HG03575 (cell line): ENCODE results near the gene RETSAT.
"Not testable (repeated sequence)": the region's sequence is repeated elsewhere in the genome, so short reads cannot be mapped to it uniquely, and the experiment has no call there.

Experiments
- ATAC-seq: cut with Tn5 transposase; IDR thresholded peaks from one replicate; pipeline ENCODE4 v1.9.1; 2021; ENCODE audit not compliant: unreplicated experiment, insufficient number of reproducible peaks, low FRiP score; ENCODE audit errors: extremely low read depth

RETSAT gene

DNA sequence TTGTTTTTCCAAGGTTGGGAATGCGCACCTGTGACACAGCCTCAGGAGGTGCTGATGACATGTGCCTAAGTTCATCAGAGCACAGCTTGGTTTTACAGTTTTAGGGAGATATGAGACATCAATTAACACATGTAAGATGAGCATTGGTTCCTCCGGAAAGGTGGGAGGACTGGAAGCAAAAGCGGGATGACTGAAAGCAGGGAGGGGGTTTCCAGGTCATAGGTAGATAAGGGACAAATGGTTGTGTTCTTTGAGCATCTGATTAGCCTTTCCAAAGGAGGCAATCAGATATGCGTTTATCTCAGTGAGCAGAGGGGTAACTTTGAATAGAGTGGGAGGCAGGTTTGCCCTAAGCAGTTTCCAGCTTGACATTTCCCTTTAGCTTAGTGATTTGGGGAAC, 29.5 kb upstream of the RETSAT start:
- no peak for ATAC-seq

DNA sequence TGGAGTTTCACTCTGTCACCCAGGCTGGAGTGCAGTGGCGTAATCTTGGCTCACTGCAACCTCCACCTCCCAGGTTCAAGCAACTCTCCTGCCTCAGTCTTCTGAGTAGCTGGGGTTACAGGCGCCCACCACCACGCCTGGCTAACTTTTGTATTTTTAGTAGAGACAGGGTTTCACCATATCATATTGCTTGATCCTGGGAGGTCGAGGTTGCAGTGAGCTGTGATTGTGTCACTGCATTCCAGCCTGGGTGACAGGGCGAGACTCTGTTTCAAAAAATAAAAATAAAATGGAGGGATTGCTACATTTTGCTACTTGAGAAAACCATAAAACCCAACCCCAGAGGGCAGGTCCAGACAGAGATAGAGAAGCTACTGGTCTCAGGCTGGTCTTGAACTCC, 28.8 kb upstream of the RETSAT start:
- ATAC-seq = not testable (repeated sequence)

DNA sequence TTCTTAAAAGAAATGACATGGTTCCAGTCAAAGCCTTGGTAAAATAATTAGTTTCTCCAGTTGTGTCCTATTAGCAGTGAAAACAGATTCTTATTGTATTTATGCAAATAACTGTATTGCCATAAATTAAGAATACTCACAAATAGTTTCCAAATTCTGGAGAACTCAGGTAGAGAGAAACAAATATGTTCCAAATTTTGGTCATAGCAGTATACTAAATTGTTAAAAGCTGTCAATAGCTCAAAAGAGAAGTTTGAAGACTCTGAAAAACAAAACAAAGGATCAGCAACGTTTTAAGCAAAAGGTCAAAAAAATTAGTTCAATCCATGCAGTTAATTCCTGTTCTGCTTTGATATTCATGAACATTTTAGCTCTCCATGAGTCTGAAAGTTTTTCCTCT, 25.7 kb upstream of the RETSAT start:
- no peak for ATAC-seq

DNA sequence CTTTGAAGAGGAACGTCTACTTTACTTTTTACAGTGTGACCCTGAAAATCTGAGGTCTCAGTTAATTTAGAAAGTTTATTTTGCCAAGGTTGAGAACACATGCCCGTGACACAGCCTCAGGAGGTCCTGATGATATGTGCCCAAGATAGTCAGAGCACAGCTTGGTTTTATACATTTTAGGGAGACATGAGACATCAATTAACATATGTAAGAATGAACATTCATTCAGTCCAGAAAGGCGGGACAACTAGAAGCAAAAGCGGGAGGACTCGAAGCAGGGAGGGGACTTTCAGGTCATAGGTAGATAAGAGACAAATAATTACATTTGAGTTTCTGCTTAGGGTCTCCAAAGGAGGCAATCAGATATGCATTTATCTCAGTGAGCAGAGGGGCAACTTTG, 23.9 kb upstream of the RETSAT start:
- ATAC-seq = no peak

DNA sequence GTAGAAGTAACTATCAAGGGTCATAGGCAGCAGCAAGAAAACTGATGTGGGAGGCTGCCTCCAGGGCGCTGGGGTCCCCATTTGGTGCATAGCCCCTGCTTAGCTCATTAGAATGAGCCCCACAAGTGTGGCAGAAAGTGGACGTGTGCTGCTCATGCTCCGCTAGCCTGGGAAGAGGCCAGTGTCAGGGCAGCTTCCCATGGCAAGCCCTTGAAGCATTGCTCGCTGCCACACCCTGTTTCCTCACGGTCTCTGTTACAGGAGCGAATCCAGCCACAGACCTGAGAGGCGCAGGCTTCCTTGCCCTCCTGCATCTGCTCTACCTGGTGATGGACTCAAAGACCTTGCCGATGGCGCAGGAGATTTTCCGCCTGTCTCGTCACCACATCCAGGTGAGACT, 22.8 kb upstream of the RETSAT start:
- no peak for ATAC-seq

DNA sequence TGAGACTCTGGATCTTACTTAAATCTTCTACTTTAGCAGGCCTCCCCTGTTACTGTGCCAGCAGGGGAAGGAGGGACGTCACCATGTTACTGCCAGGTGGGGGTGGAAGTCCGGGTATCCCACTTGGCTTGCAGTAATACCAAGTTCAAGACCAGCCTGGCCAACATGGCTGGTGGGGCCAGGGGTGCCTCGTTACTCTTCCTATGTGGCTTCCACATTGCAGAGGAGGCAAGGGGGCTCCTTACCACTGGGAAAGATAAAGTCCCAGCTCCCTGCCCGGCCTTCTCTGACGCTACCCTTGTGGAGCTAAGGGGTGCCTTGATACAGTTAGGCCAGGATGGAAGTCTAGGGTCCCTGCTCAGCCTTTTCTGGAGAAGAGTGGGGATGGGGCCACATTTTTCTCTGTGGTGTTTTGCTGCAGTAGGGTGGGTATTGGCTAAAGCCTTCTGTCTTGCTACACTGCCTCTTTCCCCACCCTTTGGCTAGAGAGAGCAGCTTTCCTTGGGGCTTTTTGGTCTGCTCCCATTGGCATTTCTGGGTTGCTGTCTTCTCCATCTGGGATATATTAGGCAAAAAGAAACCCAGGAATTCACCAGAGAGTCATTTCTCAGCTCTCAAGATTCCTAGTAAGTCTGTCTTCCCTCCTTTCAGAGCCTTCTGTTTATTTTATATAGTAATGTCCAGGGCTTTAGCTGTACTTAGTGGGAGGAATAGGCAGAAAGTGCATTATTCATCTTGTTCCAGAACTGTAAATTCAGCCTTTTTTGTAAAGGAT, 22.1 kb upstream of the RETSAT start:
- ATAC-seq = no peak

DNA sequence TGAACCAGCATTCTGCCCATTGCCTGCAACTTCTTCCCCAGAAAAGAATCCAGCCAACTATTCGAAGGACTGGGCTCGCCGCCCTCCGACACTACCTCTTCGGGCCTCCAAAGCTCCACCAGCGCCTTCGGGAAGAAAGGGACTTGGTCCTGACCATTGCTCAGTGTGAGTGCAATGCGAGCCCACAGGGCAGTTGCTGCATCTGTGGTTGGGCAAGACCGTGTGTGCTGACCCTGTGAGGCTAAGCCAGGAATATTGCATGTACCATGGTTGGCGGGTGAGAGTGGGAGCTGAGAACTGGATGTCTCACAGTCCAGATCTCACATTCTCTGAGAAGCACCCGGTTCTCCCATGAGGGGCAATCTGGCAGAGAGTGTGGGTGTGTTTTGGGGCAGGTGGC, 16.7 kb upstream of the RETSAT start:
- no peak for ATAC-seq

DNA sequence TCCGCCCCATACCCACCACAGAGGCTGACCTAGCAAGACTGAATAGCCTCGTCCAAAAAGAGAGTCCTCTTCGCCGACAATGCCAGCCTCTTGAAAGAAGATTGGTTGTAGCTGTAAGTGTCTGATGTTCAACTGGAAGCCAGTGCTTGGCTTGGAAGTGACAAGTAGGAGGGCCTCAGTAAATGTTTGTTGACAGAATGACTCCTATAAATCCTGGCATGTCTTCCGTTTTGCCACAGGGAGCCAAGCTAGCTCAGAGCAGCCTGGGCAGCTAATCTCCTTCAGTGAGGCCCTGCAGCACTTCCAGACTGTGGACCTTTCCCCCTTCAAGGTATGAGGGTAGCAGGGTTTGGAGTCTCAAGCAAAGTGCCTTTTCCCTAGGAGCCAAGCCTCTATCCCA, 15.2 kb upstream of the RETSAT start:
- ATAC-seq = no peak

DNA sequence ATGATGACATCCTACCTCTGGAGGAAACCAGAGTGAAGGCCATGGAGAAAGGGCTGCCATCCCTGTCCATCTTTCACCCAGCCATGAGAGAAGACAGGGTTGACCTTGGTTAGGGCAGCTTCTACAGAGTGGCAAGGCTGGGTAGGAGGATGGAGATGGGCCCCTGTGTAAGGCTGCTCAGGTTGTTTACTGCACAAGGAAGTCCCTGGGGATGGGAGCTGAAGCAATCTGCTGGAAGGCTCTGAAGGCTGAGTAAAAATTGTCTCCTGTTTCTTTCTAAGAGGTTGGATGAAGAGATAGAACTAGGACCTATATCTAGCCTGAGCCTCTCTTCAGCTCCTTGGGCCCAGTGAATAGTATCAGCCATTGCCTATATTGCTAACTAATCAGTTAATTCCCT, 14.6 kb upstream of the RETSAT start:
- ATAC-seq = no peak

DNA sequence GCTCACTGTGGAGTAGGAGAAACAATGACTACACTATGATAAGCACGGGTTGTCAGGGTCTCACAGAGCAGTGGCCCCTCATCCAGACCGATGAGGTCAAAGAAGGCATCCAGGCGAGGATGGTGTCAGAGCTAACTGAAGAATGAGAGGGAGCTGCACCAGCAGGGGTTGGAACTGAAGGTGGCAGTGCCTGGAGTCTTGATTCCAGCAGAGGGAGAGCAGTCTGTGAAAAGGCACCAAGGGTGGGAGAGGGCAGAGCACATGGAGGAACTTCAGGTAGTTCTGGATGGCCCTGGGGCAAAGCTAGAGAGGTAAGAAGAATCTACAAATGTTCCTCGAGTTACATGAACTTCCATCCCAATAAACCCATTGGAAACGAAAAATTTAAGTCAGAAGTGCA, 12.9 kb upstream of the RETSAT start:
- ATAC-seq = no peak

DNA sequence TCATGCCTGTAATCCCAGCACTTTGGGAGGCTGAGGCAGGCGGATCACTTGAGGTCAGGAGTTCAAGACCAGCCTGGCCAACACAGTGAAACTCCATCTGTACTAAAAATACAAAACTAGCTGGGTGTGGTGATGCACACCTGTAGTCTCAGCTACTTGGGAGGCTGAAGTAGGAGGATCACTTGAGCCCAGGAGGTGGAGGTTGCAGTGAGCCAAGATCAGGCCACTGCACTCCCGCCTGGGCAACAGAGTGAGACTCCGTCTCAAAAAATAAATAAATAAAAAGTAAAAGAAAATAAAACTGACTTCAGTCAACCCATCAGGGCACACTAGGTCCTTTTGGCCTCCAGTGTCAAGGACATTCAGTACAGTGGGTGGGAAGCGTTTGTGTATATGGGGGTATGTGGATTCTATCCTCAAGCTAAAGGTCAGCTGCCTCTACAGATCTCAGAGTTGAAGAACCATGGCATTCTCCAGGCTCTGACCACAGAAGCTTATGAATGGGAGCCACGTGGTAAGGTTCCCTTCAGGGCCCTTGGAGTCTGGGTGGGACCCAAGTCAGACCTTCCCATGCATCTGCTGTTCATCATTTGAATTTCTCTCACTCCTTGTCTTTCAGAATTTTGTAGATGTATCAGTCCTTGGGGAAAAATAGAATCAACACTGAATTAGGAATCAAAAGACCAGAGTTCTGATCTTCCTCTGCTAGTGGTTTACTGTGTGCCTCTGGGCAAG, 8.5 kb upstream of the RETSAT start:
- not testable (repeated sequence) for ATAC-seq

DNA sequence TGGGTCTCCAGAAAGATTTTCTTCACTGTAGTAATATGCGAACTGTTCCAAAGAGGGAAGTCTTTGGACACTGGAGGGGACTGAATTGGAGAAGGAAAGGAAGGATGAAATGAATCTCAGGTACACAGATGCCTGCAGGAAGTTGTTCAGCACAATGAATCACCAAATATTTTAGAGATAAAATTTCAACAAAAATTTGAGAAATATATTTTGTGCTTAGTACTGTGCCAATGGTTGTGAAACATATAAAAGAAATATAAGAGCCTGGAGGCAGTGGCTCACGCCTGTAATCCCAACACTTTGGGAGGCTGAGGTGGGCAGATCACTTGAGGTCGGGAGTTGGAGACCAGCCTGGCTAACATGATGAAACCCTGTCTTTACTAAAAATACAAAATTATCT, 3.4 kb upstream of the RETSAT start:
- ATAC-seq = no peak

DNA sequence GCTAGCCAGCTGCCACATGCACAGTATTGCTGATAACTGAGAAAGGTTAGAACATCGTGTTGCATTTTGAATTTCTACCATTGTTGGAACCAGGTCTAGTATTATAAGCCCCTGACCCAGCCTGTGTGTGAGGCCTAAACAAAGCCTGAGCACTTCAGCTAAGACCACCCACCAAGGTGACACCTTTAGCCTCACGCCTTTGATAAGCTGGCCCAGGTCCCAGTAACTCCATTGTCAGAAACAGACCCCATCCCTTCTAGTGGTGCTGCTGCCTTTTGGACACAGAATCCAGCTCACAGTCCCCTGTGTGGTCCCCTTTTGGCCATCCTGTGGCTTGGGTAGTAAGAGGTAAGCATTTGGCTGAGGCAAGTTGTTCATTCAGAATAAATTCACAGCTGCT, 1.9 kb upstream of the RETSAT start:
- no peak for ATAC-seq

DNA sequence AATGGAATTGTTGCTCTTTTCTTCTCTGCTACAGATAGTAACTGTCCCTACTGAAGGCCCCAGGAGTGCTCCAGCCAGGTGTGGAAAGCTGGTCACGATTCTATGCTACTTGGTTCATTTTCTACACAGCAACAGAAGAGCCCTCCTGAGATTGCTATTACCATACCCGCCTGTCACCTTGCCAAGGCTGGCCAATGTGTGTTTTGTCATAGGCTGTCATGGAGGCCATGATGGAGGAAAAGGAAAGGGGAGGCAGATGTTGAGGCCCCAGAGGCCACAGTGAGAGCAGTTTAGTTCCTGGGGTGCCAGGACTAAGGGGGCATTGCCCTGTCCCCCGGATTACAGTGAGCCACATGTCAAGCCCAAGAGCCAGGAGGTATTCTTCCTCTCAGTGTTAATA, 1.2 kb upstream of the RETSAT start:
- no peak for ATAC-seq

DNA sequence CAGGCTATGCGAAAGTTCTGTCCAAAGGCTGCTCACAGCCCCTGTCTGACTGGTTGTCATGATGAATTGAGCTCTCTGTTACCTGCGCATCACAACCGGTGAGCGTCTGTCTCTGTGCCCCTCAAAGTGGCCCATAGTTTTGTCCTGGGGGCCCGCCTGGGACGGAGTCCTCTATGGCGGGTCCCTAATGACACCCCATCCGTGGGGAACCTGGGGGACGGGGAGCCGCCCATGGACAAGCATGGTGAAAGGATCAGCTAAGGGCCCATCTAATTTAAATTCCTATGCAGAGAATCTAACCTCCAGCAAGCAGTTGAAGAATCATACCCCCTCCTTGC, 714 bp upstream of the RETSAT start:
- no peak for ATAC-seq

DNA sequence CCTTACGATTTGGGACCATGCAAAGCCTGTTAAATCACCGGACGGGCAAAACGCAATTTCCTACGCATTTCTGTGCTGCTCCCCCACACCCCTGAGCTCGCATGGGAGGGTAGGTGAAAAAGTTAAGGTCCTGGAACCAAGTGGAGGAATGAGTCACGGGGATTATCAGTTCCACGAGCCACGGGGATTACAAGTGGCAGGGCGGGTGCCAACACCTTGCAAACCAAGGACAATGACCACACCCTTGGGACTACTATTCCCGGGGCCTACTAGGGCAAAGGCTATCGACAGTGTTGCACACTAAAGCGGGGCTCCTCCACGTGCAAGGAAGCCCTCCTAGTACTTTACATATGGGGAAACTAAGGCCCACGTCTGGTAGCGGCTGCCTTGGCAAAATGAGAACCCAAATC, 447 bp downstream of the RETSAT start:
- no peak for ATAC-seq

DNA sequence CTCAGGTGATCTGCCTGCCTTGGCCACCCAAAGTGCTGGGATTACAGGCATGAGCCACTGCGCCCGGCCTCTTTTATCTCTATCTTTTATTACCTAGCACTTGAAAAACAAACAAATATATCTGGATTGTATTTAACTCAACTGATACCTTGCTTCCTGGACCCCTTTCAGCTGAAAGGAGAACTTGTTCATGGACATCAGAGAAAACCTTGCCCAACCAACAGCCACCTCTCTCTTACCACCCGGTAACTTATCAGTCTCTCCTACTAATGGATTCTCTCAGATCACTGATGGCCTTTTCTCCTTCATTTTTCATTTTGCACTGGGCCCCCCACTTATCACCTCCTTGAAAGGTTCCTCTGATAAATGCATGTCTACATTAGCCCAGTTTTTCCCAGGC, 6.7 kb downstream of the RETSAT start:
- no peak for ATAC-seq

DNA sequence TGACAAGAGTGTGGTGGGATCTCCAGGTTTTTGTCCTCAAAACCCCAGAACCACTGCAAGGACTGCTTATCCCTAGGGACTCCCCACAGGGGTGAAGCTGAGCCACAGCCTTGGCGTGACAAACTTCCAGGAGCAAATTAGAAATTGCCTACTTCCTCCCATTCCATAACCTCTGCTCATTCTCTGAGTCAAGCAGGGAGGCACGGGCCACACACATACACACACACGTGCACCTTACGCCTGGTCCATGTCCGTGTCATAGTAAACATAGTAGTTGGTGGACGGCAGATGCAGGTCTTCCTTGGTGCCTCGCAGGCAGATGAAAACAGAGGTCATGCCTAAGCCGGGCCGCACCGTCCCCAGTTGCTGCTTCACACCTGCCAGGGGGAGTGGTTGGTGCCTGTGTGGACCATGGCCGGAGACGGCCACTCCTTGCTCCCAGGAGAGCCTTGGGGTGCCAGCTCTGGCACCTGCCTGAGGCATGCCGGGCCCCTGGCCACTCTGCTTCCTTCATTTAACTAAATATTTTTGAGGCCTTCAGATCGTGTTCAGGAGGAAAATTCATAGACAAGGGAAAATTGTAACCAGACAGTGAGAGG, 9.9 kb downstream of the RETSAT start:
- ATAC-seq = no peak

DNA sequence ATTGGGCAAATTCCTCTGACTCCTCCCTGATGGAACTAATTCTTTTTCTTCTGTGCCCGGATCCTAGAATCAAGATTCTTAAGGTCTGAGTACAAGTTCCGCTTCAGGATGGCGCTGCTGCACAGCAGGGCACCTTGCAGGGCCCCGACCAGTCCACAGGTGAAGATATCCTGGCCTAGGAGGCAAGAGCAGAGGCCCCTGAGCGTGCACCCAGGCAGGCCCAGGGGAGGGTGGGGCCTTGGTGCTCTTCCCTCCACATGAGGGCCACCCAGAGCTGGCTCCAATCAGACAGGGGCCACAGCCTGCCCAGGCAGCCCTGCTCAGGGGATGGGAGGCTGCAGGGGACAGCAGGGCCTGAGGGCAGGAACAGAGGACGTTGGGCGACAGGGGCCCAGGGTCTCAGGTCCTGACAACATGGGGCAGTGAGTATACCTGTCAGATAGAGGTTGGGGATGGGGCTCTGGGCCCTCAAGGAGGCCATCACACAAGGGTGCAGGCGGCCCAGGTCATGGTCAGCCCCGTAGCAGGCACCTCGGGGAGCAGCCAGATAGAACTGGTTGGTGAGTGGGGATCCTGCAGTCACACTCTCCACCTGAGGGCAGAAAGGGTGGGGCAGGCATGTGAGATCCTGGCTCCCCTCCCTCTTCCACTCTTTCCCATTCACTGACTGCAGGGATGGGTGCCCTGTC, 11.0 kb downstream of the RETSAT start:
- not testable (repeated sequence) for ATAC-seq

DNA sequence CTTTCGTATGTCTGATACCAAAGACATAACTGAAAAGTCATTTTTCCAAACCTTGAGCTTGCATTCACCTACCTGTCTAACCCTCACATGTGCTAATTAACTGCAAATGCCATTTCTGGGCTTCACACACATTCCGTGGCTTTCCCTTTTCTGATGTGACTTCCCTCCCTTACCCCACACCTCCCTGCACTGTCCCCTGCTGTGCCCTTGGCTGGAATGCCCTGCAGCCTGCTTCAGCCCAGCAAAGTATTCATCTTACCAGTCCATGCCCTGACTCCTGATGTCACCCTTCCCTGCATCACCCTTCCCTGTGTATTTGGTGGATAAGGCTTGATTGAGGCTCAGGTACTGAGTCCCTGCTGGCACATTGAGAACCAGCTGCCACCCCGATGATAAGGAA, 12.2 kb downstream of the RETSAT start:
- no peak for ATAC-seq
